Mucosa of gallbladder (tissue), 1 donor: ENCODE data around the gene OSCP1. TPM values are rescaled to one million over a fixed set of nuclear protein-coding genes. Genes with fewer than 3 reads are reported as not detected.

Source experiments
- DNase-seq: peaks from one replicate; pipeline ENCODE4 v3.0.0-alpha.2; 2020; ENCODE audit warnings: low spot score
- total RNA-seq: library from RNA; stranded (reverse); gene quantifications from one replicate; pipeline ENCODE4 v1.2.1, GENCODE V29; 2021
- donor health status: DM: no; HTN: no; CAD: no.

Gene OSCP1
- total RNA-seq, 1 donor from 2014 or later, result 17.1 TPM

GRCh38 chr1:36472656-36473055 is 22.4 kb upstream of the OSCP1 start:
- no peak for DNase-seq

GRCh38 chr1:36471830-36472641 is 21.8 kb upstream of the OSCP1 start:
- no peak for DNase-seq

- no peak for DNase-seq
Observed at GRCh38 chr1:36469163-36469562, 18.9 kb upstream of the OSCP1 start.

- DNase-seq, result no peak
Observed at GRCh38 chr1:36467700-36468455, 17.6 kb upstream of the OSCP1 start.

- no peak for DNase-seq
Observed at GRCh38 chr1:36467027-36467410, 16.8 kb upstream of the OSCP1 start.

GRCh38 chr1:36466370-36467026 is 16.2 kb upstream of the OSCP1 start:
- DNase-seq, result no peak

GRCh38 chr1:36465731-36466369 is 15.6 kb upstream of the OSCP1 start:
- DNase-seq, result no peak

GRCh38 chr1:36464605-36465393 is 14.5 kb upstream of the OSCP1 start:
- no peak for DNase-seq

GRCh38 chr1:36463803-36464604 is 13.8 kb upstream of the OSCP1 start, which contains the start of gene MRPS15:
Gene MRPS15 (minus strand): TSS chr1:36464384. CDS start chr1:36464275, 109 bp downstream.
- peak; percentile 98 for DNase-seq

GRCh38 chr1:36463463-36463802 is 13.2 kb upstream of the OSCP1 start:
- no peak for DNase-seq

GRCh38 chr1:36458910-36459309 is 8.7 kb upstream of the OSCP1 start:
- no peak for DNase-seq

GRCh38 chr1:36457691-36458090 is 7.4 kb upstream of the OSCP1 start:
- DNase-seq, result no peak

GRCh38 chr1:36456391-36456928 is 6.2 kb upstream of the OSCP1 start:
- DNase-seq, result no peak

- no peak for DNase-seq
Observed at GRCh38 chr1:36455386-36455785, 5.1 kb upstream of the OSCP1 start.

GRCh38 chr1:36453600-36454388 is 3.5 kb upstream of the OSCP1 start:
- no peak for DNase-seq

- no peak for DNase-seq
Observed at GRCh38 chr1:36453051-36453450, 2.8 kb upstream of the OSCP1 start.

- no peak for DNase-seq
Observed at GRCh38 chr1:36450919-36451305, 661 bp upstream of the OSCP1 start.

- DNase-seq, result no peak
Observed at GRCh38 chr1:36448530-36449056, 1.7 kb downstream of the OSCP1 start.

GRCh38 chr1:36447450-36447849 is 2.8 kb downstream of the OSCP1 start:
- no peak for DNase-seq
